Measurements from ENCODE around the gene FGFRL1. TPM values are rescaled to one million over a fixed set of nuclear protein-coding genes. Genes with fewer than 3 reads are reported as not detected.
A peak's percentile ranks its signal among the peaks of the same experiment; 100 is the strongest.

The FGFRL1 gene
- total and polyA plus RNA-seq, 2 of the 13 experiments (the other 11 are each of a cell fraction or from before 2014, with no cell fraction given), result 19.1 to 30.6 TPM

DNA sequence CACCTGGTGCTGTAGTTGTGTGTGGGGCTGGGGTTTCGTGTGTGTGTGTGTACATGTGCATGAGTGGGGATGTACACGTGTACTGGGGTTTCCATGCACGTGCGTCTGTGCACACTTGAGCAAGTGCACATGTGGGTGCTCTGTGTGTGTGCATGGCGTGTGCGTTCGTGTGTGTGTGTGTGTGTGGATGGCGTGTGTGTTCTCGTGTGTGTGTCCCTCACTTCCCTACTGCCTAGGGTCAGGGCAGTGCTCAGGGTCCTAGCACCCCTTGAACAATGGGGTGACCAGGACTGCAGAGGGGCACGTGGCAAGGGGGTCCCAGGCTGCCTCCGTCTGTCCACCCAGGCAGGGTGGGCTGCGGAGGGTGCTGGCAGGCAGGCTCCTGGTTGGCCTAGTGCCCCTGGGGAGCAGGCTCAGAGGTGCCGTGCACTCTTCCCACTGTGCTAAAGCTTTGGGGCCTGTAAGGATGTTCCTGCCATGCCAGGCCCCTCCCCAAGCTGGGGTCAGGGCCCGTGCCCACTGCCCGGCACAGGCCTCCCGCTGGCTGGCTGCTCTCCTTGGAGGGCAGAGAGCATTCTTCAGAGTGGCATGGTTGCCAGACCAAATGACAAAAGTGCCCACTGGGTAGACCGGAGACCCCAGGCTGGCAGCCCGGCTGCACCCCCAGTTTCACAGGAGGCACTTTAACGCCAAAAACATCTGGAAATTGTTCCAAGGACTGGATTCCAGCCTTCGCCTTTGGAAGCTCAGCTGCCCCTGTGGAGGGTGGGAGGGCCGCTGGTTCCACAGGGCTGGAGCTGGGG lies 29.1 kb downstream of the FGFRL1 start:
- 65% methylated on average over 7 of the region's 21 CpGs for WGBS (ENCODE audit: low lambda C conversion rate)
- Histone ChIP-seq H3K27ac (ENCODE audit: extremely low read length, insufficient read depth, low read length) (no peak overlapping the region), H3K4me1 (ENCODE audit: insufficient read depth, low read length) (peaks cover 77% of the 10 kb centered on the region), H4K20me1 (ENCODE audit: insufficient read depth, low read length) (peaks cover 14% of the 10 kb centered on the region; the same call in 1 of the 2 replicates), H3K9me3 (ENCODE audit: low read length) (no peaks in the 10 kb centered on the region), H3K9ac (ENCODE audit: insufficient read depth, low read depth, low read length) (no peak overlapping the region), H2AFZ (ENCODE audit: low read length) (no peak overlapping the region), H3K36me3 (replicated peaks in 1 of 2; ENCODE audit: control insufficient read depth in 1 of 2, insufficient read depth in 2 of 2, low read length in 2 of 2) (no peaks in the 10 kb centered on the region), H3K27me3 (ENCODE audit: control insufficient read depth in 1 of 2, insufficient read depth in 2 of 2, low read length in 2 of 2) (peaks cover 21 to 74% of the 10 kb centered on the region in 2 experiments), H3K4me2 (ENCODE audit: low read depth, low read length) (no peak overlapping the region), H3K79me2 (ENCODE audit: insufficient read depth, low read length) (no peaks in the 10 kb centered on the region), H3K4me3 (replicated peaks in 1 of 3; ENCODE audit: insufficient read depth in 1 of 3, low read depth in 2 of 3, low read length in 3 of 3) (no peak overlapping the region)
- no TSS peak for BruUV-seq (replicated peaks)
- ATAC-seq (no peak), FAIRE-seq (no peak), DNase-seq (ENCODE audit: low spot score) (no peak)
- in situ Hi-C loops (cut with HindIII; ENCODE audit: extremely low pct_ligation_motif_present, low pct_unique_long_range_greater_than_20kb) (no loop called here), intact Hi-C loops (cut with micrococcal nuclease; ENCODE audit: unreplicated experiment) (no loop called here)
- TF ChIP-seq ZNF33B (CRISPR knock-in tag; IDR thresholded peaks at IDR 0.05), result no peak
- TF ChIP-seq ZNF563 (CRISPR knock-in tag; IDR thresholded peaks at IDR 0.05), result no peak
- TF ChIP-seq, protein P1, sequence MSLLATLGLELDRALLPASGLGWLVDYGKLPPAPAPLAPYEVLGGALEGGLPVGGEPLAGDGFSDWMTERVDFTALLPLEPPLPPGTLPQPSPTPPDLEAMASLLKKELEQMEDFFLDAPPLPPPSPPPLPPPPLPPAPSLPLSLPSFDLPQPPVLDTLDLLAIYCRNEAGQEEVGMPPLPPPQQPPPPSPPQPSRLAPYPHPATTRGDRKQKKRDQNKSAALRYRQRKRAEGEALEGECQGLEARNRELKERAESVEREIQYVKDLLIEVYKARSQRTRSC (CRISPR knock-in tag; IDR thresholded peaks at IDR 0.05; ENCODE audit: low read depth), result no peak
- no peak for TF ChIP-seq MTA1 (CRISPR knock-in tag; IDR thresholded peaks at IDR 0.05; ENCODE audit: borderline replicate concordance)
- no peak for TF ChIP-seq ZNF501 (CRISPR knock-in tag; IDR thresholded peaks at IDR 0.05)
- TF ChIP-seq YEATS4 (CRISPR knock-in tag; IDR thresholded peaks at IDR 0.05; ENCODE audit: borderline replicate concordance), result no peak
- TF ChIP-seq, protein P2, sequence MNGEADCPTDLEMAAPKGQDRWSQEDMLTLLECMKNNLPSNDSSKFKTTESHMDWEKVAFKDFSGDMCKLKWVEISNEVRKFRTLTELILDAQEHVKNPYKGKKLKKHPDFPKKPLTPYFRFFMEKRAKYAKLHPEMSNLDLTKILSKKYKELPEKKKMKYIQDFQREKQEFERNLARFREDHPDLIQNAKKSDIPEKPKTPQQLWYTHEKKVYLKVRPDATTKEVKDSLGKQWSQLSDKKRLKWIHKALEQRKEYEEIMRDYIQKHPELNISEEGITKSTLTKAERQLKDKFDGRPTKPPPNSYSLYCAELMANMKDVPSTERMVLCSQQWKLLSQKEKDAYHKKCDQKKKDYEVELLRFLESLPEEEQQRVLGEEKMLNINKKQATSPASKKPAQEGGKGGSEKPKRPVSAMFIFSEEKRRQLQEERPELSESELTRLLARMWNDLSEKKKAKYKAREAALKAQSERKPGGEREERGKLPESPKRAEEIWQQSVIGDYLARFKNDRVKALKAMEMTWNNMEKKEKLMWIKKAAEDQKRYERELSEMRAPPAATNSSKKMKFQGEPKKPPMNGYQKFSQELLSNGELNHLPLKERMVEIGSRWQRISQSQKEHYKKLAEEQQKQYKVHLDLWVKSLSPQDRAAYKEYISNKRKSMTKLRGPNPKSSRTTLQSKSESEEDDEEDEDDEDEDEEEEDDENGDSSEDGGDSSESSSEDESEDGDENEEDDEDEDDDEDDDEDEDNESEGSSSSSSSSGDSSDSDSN (CRISPR knock-in tag; IDR thresholded peaks at IDR 0.05), result no peak
- TF ChIP-seq, protein P3, sequence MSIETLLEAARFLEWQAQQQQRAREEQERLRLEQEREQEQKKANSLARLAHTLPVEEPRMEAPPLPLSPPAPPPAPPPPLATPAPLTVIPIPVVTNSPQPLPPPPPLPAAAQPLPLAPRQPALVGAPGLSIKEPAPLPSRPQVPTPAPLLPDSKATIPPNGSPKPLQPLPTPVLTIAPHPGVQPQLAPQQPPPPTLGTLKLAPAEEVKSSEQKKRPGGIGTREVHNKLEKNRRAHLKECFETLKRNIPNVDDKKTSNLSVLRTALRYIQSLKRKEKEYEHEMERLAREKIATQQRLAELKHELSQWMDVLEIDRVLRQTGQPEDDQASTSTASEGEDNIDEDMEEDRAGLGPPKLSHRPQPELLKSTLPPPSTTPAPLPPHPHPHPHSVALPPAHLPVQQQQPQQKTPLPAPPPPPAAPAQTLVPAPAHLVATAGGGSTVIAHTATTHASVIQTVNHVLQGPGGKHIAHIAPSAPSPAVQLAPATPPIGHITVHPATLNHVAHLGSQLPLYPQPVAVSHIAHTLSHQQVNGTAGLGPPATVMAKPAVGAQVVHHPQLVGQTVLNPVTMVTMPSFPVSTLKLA (IDR thresholded peaks at IDR 0.05), result peak; percentile 97
- CTCF ChIA-PET (ENCODE audit: low intra/inter-chr PET ratio, low total read pairs), result no interaction called here
- POLR2A ChIA-PET, result no interaction called here

Data from HepG2 (cell line).